ENCODE results near the gene RAD51AP1. TPM values are rescaled to one million over a fixed set of nuclear protein-coding genes. Genes with fewer than 3 reads are reported as not detected.

The RAD51AP1 gene
- total and polyA plus RNA-seq, 2 of the 8 experiments (the other 6 are each of a cell fraction or from before 2014, with no cell fraction given), result 29.7 to 48.3 TPM

DNA sequence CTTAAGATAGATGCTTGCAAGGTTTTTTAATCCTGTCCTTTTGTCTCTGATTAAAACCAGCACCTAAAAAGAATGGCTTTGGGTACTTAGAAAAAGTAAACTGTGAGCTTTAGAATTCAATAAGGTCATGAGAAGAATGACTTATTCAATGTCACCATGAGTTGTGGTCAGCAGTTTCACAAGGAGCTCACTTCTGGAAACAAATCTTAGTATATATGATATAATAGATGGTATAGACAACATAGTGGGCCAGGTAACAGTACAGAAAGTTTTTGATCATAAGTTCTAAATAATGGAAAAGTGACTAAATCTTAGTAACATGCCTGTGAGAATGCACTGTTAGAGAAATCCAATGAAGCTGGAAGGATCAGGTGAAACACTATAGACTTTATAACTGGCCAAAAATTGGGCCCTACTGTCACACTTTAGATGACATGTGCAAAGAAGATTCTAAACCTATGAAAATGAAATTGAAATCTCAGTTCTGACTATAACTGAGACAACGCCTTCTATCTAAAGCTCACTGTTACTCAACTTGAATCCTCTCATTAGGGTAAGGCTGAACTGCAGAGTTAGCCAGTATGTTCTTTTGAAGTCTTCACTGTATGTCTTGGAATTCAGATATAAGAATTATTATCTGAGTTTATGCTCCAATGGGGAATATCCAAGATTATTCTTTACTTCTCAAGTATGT is 42.4 kb upstream of the RAD51AP1 start (continued):
- TF ChIP-seq, protein P1, sequence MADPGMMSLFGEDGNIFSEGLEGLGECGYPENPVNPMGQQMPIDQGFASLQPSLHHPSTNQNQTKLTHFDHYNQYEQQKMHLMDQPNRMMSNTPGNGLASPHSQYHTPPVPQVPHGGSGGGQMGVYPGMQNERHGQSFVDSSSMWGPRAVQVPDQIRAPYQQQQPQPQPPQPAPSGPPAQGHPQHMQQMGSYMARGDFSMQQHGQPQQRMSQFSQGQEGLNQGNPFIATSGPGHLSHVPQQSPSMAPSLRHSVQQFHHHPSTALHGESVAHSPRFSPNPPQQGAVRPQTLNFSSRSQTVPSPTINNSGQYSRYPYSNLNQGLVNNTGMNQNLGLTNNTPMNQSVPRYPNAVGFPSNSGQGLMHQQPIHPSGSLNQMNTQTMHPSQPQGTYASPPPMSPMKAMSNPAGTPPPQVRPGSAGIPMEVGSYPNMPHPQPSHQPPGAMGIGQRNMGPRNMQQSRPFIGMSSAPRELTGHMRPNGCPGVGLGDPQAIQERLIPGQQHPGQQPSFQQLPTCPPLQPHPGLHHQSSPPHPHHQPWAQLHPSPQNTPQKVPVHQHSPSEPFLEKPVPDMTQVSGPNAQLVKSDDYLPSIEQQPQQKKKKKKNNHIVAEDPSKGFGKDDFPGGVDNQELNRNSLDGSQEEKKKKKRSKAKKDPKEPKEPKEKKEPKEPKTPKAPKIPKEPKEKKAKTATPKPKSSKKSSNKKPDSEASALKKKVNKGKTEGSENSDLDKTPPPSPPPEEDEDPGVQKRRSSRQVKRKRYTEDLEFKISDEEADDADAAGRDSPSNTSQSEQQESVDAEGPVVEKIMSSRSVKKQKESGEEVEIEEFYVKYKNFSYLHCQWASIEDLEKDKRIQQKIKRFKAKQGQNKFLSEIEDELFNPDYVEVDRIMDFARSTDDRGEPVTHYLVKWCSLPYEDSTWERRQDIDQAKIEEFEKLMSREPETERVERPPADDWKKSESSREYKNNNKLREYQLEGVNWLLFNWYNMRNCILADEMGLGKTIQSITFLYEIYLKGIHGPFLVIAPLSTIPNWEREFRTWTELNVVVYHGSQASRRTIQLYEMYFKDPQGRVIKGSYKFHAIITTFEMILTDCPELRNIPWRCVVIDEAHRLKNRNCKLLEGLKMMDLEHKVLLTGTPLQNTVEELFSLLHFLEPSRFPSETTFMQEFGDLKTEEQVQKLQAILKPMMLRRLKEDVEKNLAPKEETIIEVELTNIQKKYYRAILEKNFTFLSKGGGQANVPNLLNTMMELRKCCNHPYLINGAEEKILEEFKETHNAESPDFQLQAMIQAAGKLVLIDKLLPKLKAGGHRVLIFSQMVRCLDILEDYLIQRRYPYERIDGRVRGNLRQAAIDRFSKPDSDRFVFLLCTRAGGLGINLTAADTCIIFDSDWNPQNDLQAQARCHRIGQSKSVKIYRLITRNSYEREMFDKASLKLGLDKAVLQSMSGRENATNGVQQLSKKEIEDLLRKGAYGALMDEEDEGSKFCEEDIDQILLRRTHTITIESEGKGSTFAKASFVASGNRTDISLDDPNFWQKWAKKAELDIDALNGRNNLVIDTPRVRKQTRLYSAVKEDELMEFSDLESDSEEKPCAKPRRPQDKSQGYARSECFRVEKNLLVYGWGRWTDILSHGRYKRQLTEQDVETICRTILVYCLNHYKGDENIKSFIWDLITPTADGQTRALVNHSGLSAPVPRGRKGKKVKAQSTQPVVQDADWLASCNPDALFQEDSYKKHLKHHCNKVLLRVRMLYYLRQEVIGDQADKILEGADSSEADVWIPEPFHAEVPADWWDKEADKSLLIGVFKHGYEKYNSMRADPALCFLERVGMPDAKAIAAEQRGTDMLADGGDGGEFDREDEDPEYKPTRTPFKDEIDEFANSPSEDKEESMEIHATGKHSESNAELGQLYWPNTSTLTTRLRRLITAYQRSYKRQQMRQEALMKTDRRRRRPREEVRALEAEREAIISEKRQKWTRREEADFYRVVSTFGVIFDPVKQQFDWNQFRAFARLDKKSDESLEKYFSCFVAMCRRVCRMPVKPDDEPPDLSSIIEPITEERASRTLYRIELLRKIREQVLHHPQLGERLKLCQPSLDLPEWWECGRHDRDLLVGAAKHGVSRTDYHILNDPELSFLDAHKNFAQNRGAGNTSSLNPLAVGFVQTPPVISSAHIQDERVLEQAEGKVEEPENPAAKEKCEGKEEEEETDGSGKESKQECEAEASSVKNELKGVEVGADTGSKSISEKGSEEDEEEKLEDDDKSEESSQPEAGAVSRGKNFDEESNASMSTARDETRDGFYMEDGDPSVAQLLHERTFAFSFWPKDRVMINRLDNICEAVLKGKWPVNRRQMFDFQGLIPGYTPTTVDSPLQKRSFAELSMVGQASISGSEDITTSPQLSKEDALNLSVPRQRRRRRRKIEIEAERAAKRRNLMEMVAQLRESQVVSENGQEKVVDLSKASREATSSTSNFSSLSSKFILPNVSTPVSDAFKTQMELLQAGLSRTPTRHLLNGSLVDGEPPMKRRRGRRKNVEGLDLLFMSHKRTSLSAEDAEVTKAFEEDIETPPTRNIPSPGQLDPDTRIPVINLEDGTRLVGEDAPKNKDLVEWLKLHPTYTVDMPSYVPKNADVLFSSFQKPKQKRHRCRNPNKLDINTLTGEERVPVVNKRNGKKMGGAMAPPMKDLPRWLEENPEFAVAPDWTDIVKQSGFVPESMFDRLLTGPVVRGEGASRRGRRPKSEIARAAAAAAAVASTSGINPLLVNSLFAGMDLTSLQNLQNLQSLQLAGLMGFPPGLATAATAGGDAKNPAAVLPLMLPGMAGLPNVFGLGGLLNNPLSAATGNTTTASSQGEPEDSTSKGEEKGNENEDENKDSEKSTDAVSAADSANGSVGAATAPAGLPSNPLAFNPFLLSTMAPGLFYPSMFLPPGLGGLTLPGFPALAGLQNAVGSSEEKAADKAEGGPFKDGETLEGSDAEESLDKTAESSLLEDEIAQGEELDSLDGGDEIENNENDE (IDR thresholded peaks at IDR 0.05; ENCODE audit: insufficient replicate concordance, low read length), result no peak
- TF ChIP-seq JUN (IDR thresholded peaks at IDR 0.05; ENCODE audit: low read depth, low read length), result no peak
- TF ChIP-seq TCF12 (IDR thresholded peaks at IDR 0.05; ENCODE audit: low read depth, low read length), result no peak
- no peak for TF ChIP-seq POU5F1 (IDR thresholded peaks at IDR 0.05; ENCODE audit: low read depth, low read length)
- TF ChIP-seq PHF8 (conservative IDR thresholded peaks at IDR 0.05; ENCODE audit: low read depth, low read length), result no peak
- TF ChIP-seq BCL11A (IDR thresholded peaks at IDR 0.05; ENCODE audit: low read depth in 2 of 2, low read length in 2 of 2), result no peak
